Transverse colon (tissue), 4 donors: Measurements from ENCODE around the gene CCDC88B. TPM values are rescaled to one million over a fixed set of nuclear protein-coding genes. Genes with fewer than 3 reads are reported as not detected.

Source experiments
- DNase-seq: peaks from one replicate; pipeline ENCODE4 v3.0.0-alpha.2; 2019
- H3K27ac ChIP-seq, 4 donors: fragments of 200-600 bp; sonication (generic); 2 replicates each; pipeline ENCODE4 v1.5.1; 2016 to 2018; ENCODE audit warnings: inconsistent platforms in 4 of 4
- H3K27me3 ChIP-seq: fragments of 200-600 bp; sonication (generic); 2 replicates; pipeline ENCODE4 v1.5.1; 2017; ENCODE audit warnings: inconsistent platforms
- H3K36me3 ChIP-seq, 4 donors: fragments of 200-600 bp; sonication (generic); 2 replicates each; pipeline ENCODE4 v1.5.1; 2017 to 2019; ENCODE audit warnings: inconsistent platforms in 4 of 4
- H3K4me1 ChIP-seq, 4 donors: fragments of 200-600 bp; sonication (generic); 2 replicates each; pipeline ENCODE4 v1.5.1; 2017 to 2020; ENCODE audit warnings: inconsistent platforms in 4 of 4
- H3K4me3 ChIP-seq, 4 donors: fragments of 200-600 bp; sonication (generic); 1 replicate in 1 of 4; 2 replicates in 3 of 4; pipeline versions ENCODE4 v1.5.1 to v1.6.1; 2017 to 2019; ENCODE audit warnings: inconsistent platforms in 4 of 4
- H3K9me3 ChIP-seq, 2 donors: fragments of 200-600 bp; sonication (generic); 2 replicates each; pipeline ENCODE4 v1.5.1; 2017 to 2019; ENCODE audit warnings: inconsistent platforms in 2 of 2
- EP300 ChIP-seq: sonication (generic); formaldehyde crosslinking; IDR thresholded peaks from one replicate; pipeline ENCODE4 v1.6.1; 2017; ENCODE audit warnings: antibody characterized with exemption, low read depth
- POLR2A ChIP-seq: fragments of 450-650 bp; IDR thresholded peaks from one replicate; pipeline ENCODE4 v1.6.1; 2016; ENCODE audit warnings: antibody characterized with exemption, mild to moderate bottlenecking, moderate library complexity
- POLR2AphosphoS5 ChIP-seq, 3 donors: sonication (generic); formaldehyde crosslinking; IDR thresholded peaks; one replicate each; pipeline ENCODE4 v1.6.1; 2016; ENCODE audit warnings: antibody characterized with exemption in 3 of 3
- WGBS, 2 donors: methylation state at CpG; one replicate each; pipeline ENCODE4 v1.1.5; 2018; ENCODE audit warnings: low coverage in 1 of 2; 5-methylcytosine and 5-hydroxymethylcytosine counted together
- in situ Hi-C, 4 donors: fragments of 200-750 bp; cut with MboI; loops; one replicate each; pipeline versions ENCODE4 v1.15.0 to v1.15.1; 2017; ENCODE audit warnings: low sequenced_read_pairs in 3 of 4, low pct_ligation_motif_present in 1 of 4, low pct_unique_long_range_greater_than_20kb in 1 of 4
- intact Hi-C: fragments of 100-400 bp; cut with DNase I; formaldehyde crosslinking; loops from one replicate; pipeline ENCODE4 v1.15.1; 2023; ENCODE audit warnings: low total_unique reads
- total RNA-seq, 4 donors: library from RNA; depleted of rRNA; stranded (reverse); fragments of >200 nt; gene quantifications; one replicate each; pipeline ENCODE4 v1.1.0, GENCODE V29; 2016
- TF ChIP-seq, protein P1 (sequence below), 5 experiments: fragments of 200-600 bp in 3 of 5; fragments of 450-650 bp in 2 of 5; sonication (generic) in 3 of 5; IDR thresholded peaks; 1 replicate in 2 of 5; 2 replicates in 3 of 5; pipeline ENCODE4 v1.5.1; 2016 to 2017; ENCODE audit warnings: antibody characterized with exemption in 5 of 5, inconsistent platforms in 3 of 5, mild to moderate bottlenecking in 2 of 5, moderate library complexity in 1 of 5

Gene CCDC88B
- total RNA-seq, 4 donors from 2014 or later, result 24.8 to 203 (median 47.1) TPM

- in situ Hi-C loops (no loop called here), intact Hi-C loops (no loop called here)
- H3K36me3 ChIP-seq, result no peaks in the 10 kb centered on the region
- TF ChIP-seq POLR2A (no peak), EP300 (no peak), POLR2AphosphoS5 (IDR thresholded peaks at IDR 0.05) (no peak)
- TF ChIP-seq, protein P1, sequence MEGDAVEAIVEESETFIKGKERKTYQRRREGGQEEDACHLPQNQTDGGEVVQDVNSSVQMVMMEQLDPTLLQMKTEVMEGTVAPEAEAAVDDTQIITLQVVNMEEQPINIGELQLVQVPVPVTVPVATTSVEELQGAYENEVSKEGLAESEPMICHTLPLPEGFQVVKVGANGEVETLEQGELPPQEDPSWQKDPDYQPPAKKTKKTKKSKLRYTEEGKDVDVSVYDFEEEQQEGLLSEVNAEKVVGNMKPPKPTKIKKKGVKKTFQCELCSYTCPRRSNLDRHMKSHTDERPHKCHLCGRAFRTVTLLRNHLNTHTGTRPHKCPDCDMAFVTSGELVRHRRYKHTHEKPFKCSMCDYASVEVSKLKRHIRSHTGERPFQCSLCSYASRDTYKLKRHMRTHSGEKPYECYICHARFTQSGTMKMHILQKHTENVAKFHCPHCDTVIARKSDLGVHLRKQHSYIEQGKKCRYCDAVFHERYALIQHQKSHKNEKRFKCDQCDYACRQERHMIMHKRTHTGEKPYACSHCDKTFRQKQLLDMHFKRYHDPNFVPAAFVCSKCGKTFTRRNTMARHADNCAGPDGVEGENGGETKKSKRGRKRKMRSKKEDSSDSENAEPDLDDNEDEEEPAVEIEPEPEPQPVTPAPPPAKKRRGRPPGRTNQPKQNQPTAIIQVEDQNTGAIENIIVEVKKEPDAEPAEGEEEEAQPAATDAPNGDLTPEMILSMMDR (IDR thresholded peaks at IDR 0.05), result no peak
- no peak for DNase-seq
- 89% methylated on average over 17 of the region's 18 CpGs; no CpG with 5 or more reads in 1 of the 2 donors for WGBS, 2 donors
- no peaks in the 10 kb centered on the region for H3K9me3 ChIP-seq
- H3K27me3 ChIP-seq, result no peaks in the 10 kb centered on the region
- H3K4me3 ChIP-seq, result no peak overlapping the region
- H3K4me1 ChIP-seq, result peaks cover 3 to 12% (median 8%) of the 10 kb centered on the region in 4 donors
- no peak overlapping the region for H3K27ac ChIP-seq
Measured at GRCh38 chr11:64351136-64351631, 11.2 kb downstream of the CCDC88B start.

- 90 to 100% methylated on average over 3 to 33 of the region's 33 CpGs for WGBS, 2 donors
- DNase-seq, result no peak
- Histone ChIP-seq H3K27me3 (no peaks in the 10 kb centered on the region), H3K36me3 (no peaks in the 10 kb centered on the region), H3K27ac (no peak overlapping the region), H3K4me1 (peaks cover 3 to 12% (median 8%) of the 10 kb centered on the region in 4 donors), H3K4me3 (no peak overlapping the region), H3K9me3 (no peaks in the 10 kb centered on the region)
- intact Hi-C loops (no loop called here), in situ Hi-C loops (no loop called here)
- TF ChIP-seq EP300 (no peak), POLR2AphosphoS5 (IDR thresholded peaks at IDR 0.05) (no peak), POLR2A (no peak)
Measured at GRCh38 chr11:64352099-64352994, 12.3 kb downstream of the CCDC88B start.

- no peak for DNase-seq
- Histone ChIP-seq H3K27me3 (no peaks in the 10 kb centered on the region), H3K9me3 (no peaks in the 10 kb centered on the region), H3K4me1 (peaks cover 10 to 19% (median 15%) of the 10 kb centered on the region in 4 donors), H3K4me3 (no peak overlapping the region), H3K36me3 (no peaks in the 10 kb centered on the region), H3K27ac (no peak overlapping the region)
- no peak for TF ChIP-seq POLR2A
- no peak for TF ChIP-seq POLR2AphosphoS5 (IDR thresholded peaks at IDR 0.05)
- no peak for TF ChIP-seq EP300
- TF ChIP-seq, protein P1 (IDR thresholded peaks at IDR 0.05), result no peak
- WGBS, 2 donors, result 88% methylated on average over 33 of the region's 34 CpGs; no CpG with 5 or more reads in 1 of the 2 donors
- intact Hi-C loops, result no loop called here
- in situ Hi-C loops, result no loop called here
Measured at GRCh38 chr11:64352995-64353714, 13.2 kb downstream of the CCDC88B start.

DNA sequence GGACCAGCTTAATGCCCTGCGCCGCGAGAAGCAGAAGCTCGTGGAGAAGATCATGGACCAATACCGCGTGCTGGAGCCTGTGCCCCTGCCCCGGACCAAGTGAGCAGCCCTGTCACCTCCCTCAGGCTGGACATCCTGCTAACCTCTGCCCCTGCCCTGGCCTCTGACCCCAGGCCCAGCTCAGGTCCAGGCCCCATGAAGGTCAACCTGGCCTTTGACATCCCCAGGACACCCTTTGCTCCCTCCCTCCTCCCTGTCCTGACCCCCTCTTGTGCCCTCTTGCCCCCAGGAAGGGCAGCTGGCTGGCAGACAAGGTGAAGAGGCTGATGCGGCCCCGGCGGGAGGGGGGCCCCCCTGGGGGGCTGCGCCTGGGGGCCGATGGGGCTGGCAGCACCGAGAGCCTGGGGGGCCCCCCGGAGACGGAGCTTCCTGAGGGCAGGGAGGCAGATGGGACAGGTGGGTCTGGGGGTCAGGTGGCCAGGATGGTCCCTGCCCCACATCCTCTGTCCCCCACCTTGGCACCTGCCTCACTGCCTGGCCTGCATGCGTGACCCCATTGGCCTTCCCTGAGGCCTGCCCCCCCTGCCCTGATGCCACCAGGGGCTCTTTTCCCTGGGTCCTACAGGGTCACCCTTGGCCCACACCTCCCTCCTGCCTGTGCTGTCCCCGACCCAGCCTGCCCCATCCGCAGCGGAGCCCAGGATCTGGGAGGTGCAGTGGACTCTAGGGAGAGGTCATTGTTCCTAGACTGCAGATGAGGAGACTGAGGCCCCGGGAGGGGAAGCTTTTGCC is 13.9 kb downstream of the CCDC88B start:
- H3K36me3 ChIP-seq, result no peaks in the 10 kb centered on the region
- no peak overlapping the region for H3K4me3 ChIP-seq
- intact Hi-C loops (no loop called here), in situ Hi-C loops (no loop called here)
- no peak overlapping the region for H3K27ac ChIP-seq
- no peaks in the 10 kb centered on the region for H3K27me3 ChIP-seq
- TF ChIP-seq POLR2A (no peak), EP300 (no peak), POLR2AphosphoS5 (IDR thresholded peaks at IDR 0.05) (no peak)
- TF ChIP-seq, protein P1 (IDR thresholded peaks at IDR 0.05), result no peak
- 90 to 100% methylated on average over 2 to 14 of the region's 20 CpGs for WGBS, 2 donors
- DNase-seq, result no peak
- peaks cover 15 to 26% (median 22%) of the 10 kb centered on the region in 4 donors for H3K4me1 ChIP-seq
- H3K9me3 ChIP-seq, result no peaks in the 10 kb centered on the region
